HCT116 (cell line): ENCODE results near the gene NAV1. TPM values are rescaled to one million over a fixed set of nuclear protein-coding genes. Genes with fewer than 3 reads are reported as not detected.

Experiments
- ATAC-seq: fragments of 200-7000 bp; cut with Tn5 transposase; 2 replicates; pipeline ENCODE4 v1.9.1; 2020; ENCODE audit warnings: mild to moderate bottlenecking, moderate library complexity
- BruUV-seq: library from RNA; stranded (reverse); fragments of 400-500 nt; replicated peaks from 2 replicates; lab custom pipeline; 2021; lab: Mats Ljungman, UMichigan
- CTCF ChIA-PET: fragments of 300-600 bp; sonication (Branson Sonifier 250); formaldehyde crosslinking; loops from one replicate; lab custom pipeline; 2021; ENCODE audit warnings: antibody characterized with exemption; lab: Charles Lee
- POLR2A ChIA-PET: fragments of 300-600, 350-600 bp; sonication (Branson Sonifier 250); formaldehyde crosslinking; loops from one replicate; lab custom pipeline; 2021; ENCODE audit warnings: antibody characterized with exemption; lab: Charles Lee
- RAD21 ChIA-PET, 2 experiments: fragments of 300-600 bp; sonication (Branson Sonifier 250); formaldehyde crosslinking; loops; one replicate each; lab custom pipeline; 2023; ENCODE audit warnings: low total read pairs in 2 of 2; ENCODE audit not compliant: uncharacterized antibody in 2 of 2, unreplicated experiment in 2 of 2, low non-redundant PET in 1 of 2; lab: Charles Lee
- DNase-seq: peaks from one replicate; pipeline ENCODE4 v3.0.0-alpha.2; 2010; ENCODE audit warnings: low read depth, low spot score
- H2AFZ ChIP-seq: fragments of 200-600 bp; shearing (Covaris generic), sonication (generic); 2 replicates; pipeline ENCODE4 v1.6.1; 2017; ENCODE audit warnings: low read depth, mixed run types, mixed read lengths, antibody characterized with exemption, low read length; ENCODE audit not compliant: poor library complexity, severe bottlenecking
- H3K27ac ChIP-seq: 2 replicates; pipeline ENCODE4 v1.5.1; 2012; ENCODE audit warnings: low read depth, low read length
- H3K27me3 ChIP-seq: fragments of 200-600 bp; sonication (generic); 2 replicates; pipeline ENCODE4 v1.6.1; 2016; ENCODE audit warnings: mixed run types, low read length, mixed read lengths; ENCODE audit not compliant: insufficient read depth
- H3K36me3 ChIP-seq, 2 experiments: fragments of 200-500 bp in 1 of 2; fragments of 200-600 bp in 1 of 2; sonication (Bioruptor generic) in 1 of 2; sonication (generic) in 1 of 2; 2 replicates each; pipeline versions ENCODE4 v1.5.1 to v1.6.1; 2014 to 2016; ENCODE audit warnings: low read length in 2 of 2, inconsistent platforms in 1 of 2, mixed read lengths in 1 of 2, mixed run types in 1 of 2; ENCODE audit not compliant: insufficient read depth in 2 of 2, control insufficient read depth in 1 of 2
- H3K4me1 ChIP-seq, 2 experiments: fragments of 200-600 bp in 1 of 2; sonication (generic) in 1 of 2; 2 replicates each; pipeline versions ENCODE4 v1.5.1 to v1.6.1; 2012 to 2017; ENCODE audit warnings: low read length in 2 of 2, inconsistent platforms in 1 of 2, mild to moderate bottlenecking in 1 of 2, mixed read lengths in 1 of 2, mixed run types in 1 of 2, moderate library complexity in 1 of 2; ENCODE audit not compliant: insufficient read depth in 2 of 2, control insufficient read depth in 1 of 2
- H3K4me2 ChIP-seq: fragments of 200-600 bp; sonication (generic); 2 replicates; pipeline ENCODE4 v1.6.1; 2017; ENCODE audit warnings: mixed run types, low read length, mixed read lengths
- H3K4me3 ChIP-seq, 2 experiments: fragments of 200-600 bp in 1 of 2; sonication (generic) in 1 of 2; replicated peaks in 1 of 2; 2 replicates each; pipeline ENCODE4 v1.5.1; 2011 to 2016; ENCODE audit warnings: low read length in 2 of 2, control low read depth in 1 of 2, low read depth in 1 of 2, mild to moderate bottlenecking in 1 of 2, mixed read lengths in 1 of 2, mixed run types in 1 of 2
- H3K79me2 ChIP-seq: fragments of 200-600 bp; sonication (generic); 2 replicates; pipeline ENCODE4 v1.6.1; 2017; ENCODE audit warnings: mild to moderate bottlenecking, mixed run types, low read length, moderate library complexity, mixed read lengths; ENCODE audit not compliant: insufficient read depth
- H3K9ac ChIP-seq: fragments of 200-600 bp; sonication (generic); 2 replicates; pipeline ENCODE4 v1.6.1; 2016; ENCODE audit warnings: low read length, mixed read lengths
- H3K9me2 ChIP-seq: fragments of 200-600 bp; sonication (generic), shearing (Covaris generic); 2 replicates; pipeline ENCODE4 v1.6.1; 2017; ENCODE audit warnings: mixed run types, mild to moderate bottlenecking, moderate library complexity; ENCODE audit not compliant: insufficient read depth
- H3K9me3 ChIP-seq, 2 experiments: fragments of 200-500 bp in 1 of 2; fragments of 200-600 bp in 1 of 2; sonication (Bioruptor generic) in 1 of 2; sonication (generic) in 1 of 2; 2 replicates each; pipeline ENCODE4 v1.6.1; 2014 to 2017; ENCODE audit warnings: low read length in 2 of 2, mixed read lengths in 2 of 2, inconsistent platforms in 1 of 2, low read depth in 1 of 2, mild to moderate bottlenecking in 1 of 2, mixed run types in 1 of 2, moderate library complexity in 1 of 2; ENCODE audit not compliant: control insufficient read depth in 1 of 2, insufficient read depth in 1 of 2
- H4K20me1 ChIP-seq: fragments of 200-600 bp; sonication (generic), shearing (Covaris generic); 2 replicates; pipeline ENCODE4 v1.6.1; 2017; ENCODE audit warnings: mixed run types, mild to moderate bottlenecking, moderate library complexity; ENCODE audit not compliant: insufficient read depth
- ATF3 ChIP-seq: IDR thresholded peaks from 2 replicates; pipeline ENCODE4 v1.6.1; 2012
- EZH2 ChIP-seq: fragments of 200-600 bp; sonication (generic); IDR thresholded peaks from 2 replicates; pipeline ENCODE4 v1.6.1; 2017; ENCODE audit warnings: antibody characterized with exemption, mixed run types
- EZH2phosphoT487 ChIP-seq: fragments of 200-600 bp; IDR thresholded peaks from 2 replicates; pipeline ENCODE4 v1.6.1; 2018; ENCODE audit warnings: antibody characterized with exemption, borderline replicate concordance
- JUND ChIP-seq: IDR thresholded peaks from 2 replicates; pipeline ENCODE4 v1.6.1; 2012
- MAX ChIP-seq: IDR thresholded peaks from 2 replicates; pipeline ENCODE4 v1.6.1; 2012
- POLR2A ChIP-seq: IDR thresholded peaks from 2 replicates; pipeline ENCODE4 v1.7.0; 2011; ENCODE audit warnings: borderline replicate concordance; ENCODE audit not compliant: insufficient read depth, insufficient read length; ENCODE audit errors: extremely low read depth
- POLR2AphosphoS5 ChIP-seq: IDR thresholded peaks from 2 replicates; pipeline ENCODE4 v1.6.1; 2011; ENCODE audit warnings: mild to moderate bottlenecking, low read depth, low read length, moderate library complexity
- RAD21 ChIP-seq: IDR thresholded peaks from 2 replicates; pipeline ENCODE4 v1.6.1; 2012; ENCODE audit warnings: low read depth, mild to moderate bottlenecking
- ZFX ChIP-seq: fragments of 450-650 bp; IDR thresholded peaks from 2 replicates; pipeline ENCODE4 v1.6.1; 2017
- intact Hi-C: fragments of 100-400 bp; cut with micrococcal nuclease; formaldehyde crosslinking; loops from 2 replicates; pipeline ENCODE4 v1.10.0; 2022
- total RNA-seq: library from RNA; stranded (reverse); gene quantifications from one replicate; pipeline ENCODE4 v1.2.1, GENCODE V29; 2021; ENCODE audit not compliant: unreplicated experiment

Gene NAV1
- total RNA-seq, 1 experiment from 2014 or later: 22.8 TPM

- no peak for TF ChIP-seq EZH2
- TF ChIP-seq ZFX: no peak
- TF ChIP-seq MAX: no peak
- TF ChIP-seq RAD21: no peak
- TF ChIP-seq JUND: no peak
- TF ChIP-seq EZH2phosphoT487: no peak
These were observed 5.1 kb downstream of the NAV1 start (continued) for GRCh38 chr1:201543871-201544642.

GRCh38 chr1:201544710-201545109 lies 5.8 kb downstream of the NAV1 start:
- RAD21 ChIA-PET: no interaction called here
- TF ChIP-seq EZH2phosphoT487: no peak
- no peak for TF ChIP-seq ATF3
- TF ChIP-seq POLR2AphosphoS5: no peak
- no peak for TF ChIP-seq POLR2A
- TF ChIP-seq, all 23 proteins: peak for 0
- intact Hi-C loops: no loop called here
- Histone ChIP-seq H3K4me1 (peaks cover 6 to 12% of the 10 kb centered on the region in 2 experiments; a peak in 3 of 4 replicates), H3K4me3 (no peak overlapping the region), H4K20me1 (no peaks in the 10 kb centered on the region), H3K9me3 (no peaks in the 10 kb centered on the region), H2AFZ (no peak overlapping the region), H3K79me2 (no peaks in the 10 kb centered on the region), H3K9ac (no peak overlapping the region), H3K9me2 (no peaks in the 10 kb centered on the region), H3K27ac (no peak overlapping the region), H3K36me3 (no peaks in the 10 kb centered on the region), H3K27me3 (no peaks in the 10 kb centered on the region), H3K4me2 (no peak overlapping the region)
- ATAC-seq (no peak), DNase-seq (no peak)
- CTCF ChIA-PET: interaction anchor here (1.1 kb wide), 1 partner anchor 14 kb away, joined by 5 read pairs; no protein-coding TSS in a partner anchor
- POLR2A ChIA-PET: no interaction called here
- BruUV-seq: no TSS peak
